PC-3 (cell line): ENCODE results near the gene DOCK1.

ENCODE experiments used
- CTCF ChIP-seq: fragments of 300-600 bp; sonication (generic); conservative IDR thresholded peaks from 2 replicates; pipeline ENCODE4 v1.5.1; 2017; ENCODE audit warnings: antibody characterized with exemption, low read depth, mild to moderate bottlenecking, low read length
- EZH2 ChIP-seq: fragments of 300-600 bp; sonication (generic); IDR thresholded peaks from one replicate; pipeline ENCODE4 v1.6.1; 2017; ENCODE audit warnings: antibody characterized with exemption, mild to moderate bottlenecking, low read length; ENCODE audit not compliant: unreplicated experiment

- TF ChIP-seq EZH2 (no peak), CTCF (no peak)
Measured at GRCh38 chr10:126928274-126928673, 23.0 kb downstream of the DOCK1 start.
